ENCODE measurements around the gene OR9K2. TPM values are rescaled to one million over a fixed set of nuclear protein-coding genes. Genes with fewer than 3 reads are reported as not detected.

The OR9K2 gene
- not detected for total RNA-seq
- long read RNA-seq: 0 reads

GRCh38 chr12:55126106-55126505 is at the start of gene OR9K2:
Gene OR9K2, plus strand, starts transcription at chr12:55126406. Its CDS starts 3,429 bp downstream, at chr12:55129835.
- intact Hi-C loops (cut with DNase I): no loop called here
- Histone ChIP-seq H3K9me3 (no peaks in the 10 kb centered on the region), H3K27ac (no peak within 1 kb of the TSS), H3K36me3 (no peaks in the 10 kb centered on the region), H3K4me3 (no peak within 1 kb of the TSS), H3K4me1 (no peaks in the 10 kb centered on the region), H3K27me3 (ENCODE audit: low read depth) (no peaks in the 10 kb centered on the region)
- TF ChIP-seq CTCF (IDR thresholded peaks at IDR 0.05): no peak
- ATAC-seq (no peak), DNase-seq (no peak)

- intact Hi-C loops (cut with DNase I): no loop called here
These were observed 33.6 kb upstream of the OR9K2 start for GRCh38 chr12:55092579-55092978.

GRCh38 chr12:55112378-55112875 is 13.8 kb upstream of the OR9K2 start:
- TF ChIP-seq CTCF (IDR thresholded peaks at IDR 0.05): no peak
- no peak overlapping the region for H3K4me3 ChIP-seq
- no peaks in the 10 kb centered on the region for H3K9me3 ChIP-seq
- H3K4me1 ChIP-seq: no peaks in the 10 kb centered on the region
- intact Hi-C loops (cut with DNase I): no loop called here
- H3K27ac ChIP-seq: no peak overlapping the region
- H3K27me3 ChIP-seq (ENCODE audit: low read depth): no peaks in the 10 kb centered on the region
- no peak for DNase-seq
- no peaks in the 10 kb centered on the region for H3K36me3 ChIP-seq
- ATAC-seq: no peak

More at GRCh38 chr12:55092579-55092978, 33.6 kb upstream of the OR9K2 start:
- ATAC-seq: no peak
- no peak for DNase-seq
- Histone ChIP-seq H3K9me3 (no peaks in the 10 kb centered on the region), H3K4me3 (no peak overlapping the region), H3K36me3 (no peaks in the 10 kb centered on the region), H3K27me3 (ENCODE audit: low read depth) (no peaks in the 10 kb centered on the region), H3K4me1 (no peaks in the 10 kb centered on the region), H3K27ac (no peak overlapping the region)
- no peak for TF ChIP-seq CTCF (IDR thresholded peaks at IDR 0.05)

- DNase-seq (no peak), ATAC-seq (no peak)
- H3K27ac ChIP-seq: no peak overlapping the region
- no peak for TF ChIP-seq CTCF (IDR thresholded peaks at IDR 0.05)
- no peaks in the 10 kb centered on the region for H3K9me3 ChIP-seq
- intact Hi-C loops (cut with DNase I): no loop called here
- no peaks in the 10 kb centered on the region for H3K36me3 ChIP-seq
- no peaks in the 10 kb centered on the region for H3K4me1 ChIP-seq
- H3K4me3 ChIP-seq: no peak overlapping the region
- no peaks in the 10 kb centered on the region for H3K27me3 ChIP-seq (ENCODE audit: low read depth)
These were observed 10.1 kb upstream of the OR9K2 start for GRCh38 chr12:55116152-55116551.

- no peak overlapping the region for H3K27ac ChIP-seq
- H3K36me3 ChIP-seq: no peaks in the 10 kb centered on the region
- DNase-seq (no peak), ATAC-seq (no peak)
- TF ChIP-seq CTCF (IDR thresholded peaks at IDR 0.05): no peak
- H3K4me1 ChIP-seq: no peaks in the 10 kb centered on the region
- H3K27me3 ChIP-seq (ENCODE audit: low read depth): peaks cover 7% of the 10 kb centered on the region
- H3K9me3 ChIP-seq: no peaks in the 10 kb centered on the region
- intact Hi-C loops (cut with DNase I): no loop called here
- no peak overlapping the region for H3K4me3 ChIP-seq
These were observed 6.6 kb downstream of the OR9K2 start for GRCh38 chr12:55132816-55133215.

Measured in lower lobe of right lung (tissue), 2 donors.